Myocyte (in vitro differentiated cells): Measurements from ENCODE around the gene SLFN11. TPM values are rescaled to one million over a fixed set of nuclear protein-coding genes. Genes with fewer than 3 reads are reported as not detected.

ENCODE experiments used
- total RNA-seq: library from RNA; depleted of rRNA; stranded (reverse); fragments of >200 nt; gene quantifications from 2 replicates; pipeline ENCODE4 v1.2.3, GENCODE V29; 2014

Gene SLFN11
- total RNA-seq, 1 donor from 2014 or later = 15.1 TPM

Other genes with a start within 250 kb of the SLFN11 start
- 15.0 and 15.7 TPM in 2 replicates for gene NLE1, start 231.3 kb downstream of the SLFN11 start, total RNA-seq
- 266 and 287 TPM in 2 replicates for gene UNC45B, start 225.8 kb downstream of the SLFN11 start, total RNA-seq
- gene SLC35G3, start 179.2 kb downstream of the SLFN11 start, total RNA-seq = not detected in 2 replicates
- 34.2 and 36.0 TPM in 2 replicates for gene SLFN5, start 130.5 kb downstream of the SLFN11 start, total RNA-seq
- gene SLFN12, start 58.9 kb upstream of the SLFN11 start, total RNA-seq = 21.3 and 23.1 TPM in 2 replicates
- 0.37 and 1.1 TPM in 2 replicates for gene SLFN13, start 75.1 kb upstream of the SLFN11 start, total RNA-seq
- not detected in 2 replicates for gene SLFN12L, start 164.1 kb upstream of the SLFN11 start, total RNA-seq
- gene SLFN14, start 187.2 kb upstream of the SLFN11 start, total RNA-seq = not detected in 2 replicates
- 7.4 and 12.4 TPM in 2 replicates for gene PEX12, start 204.9 kb upstream of the SLFN11 start, total RNA-seq
- gene AP2B1, start 213.7 kb upstream of the SLFN11 start, total RNA-seq = 47.0 and 52.6 TPM in 2 replicates